Embryonic facial prominence (tissue), 1 donor: ENCODE data around the gene CPN2.

Source experiments
- DNase-seq: peaks from one replicate; pipeline ENCODE4 v3.0.0-alpha.2; 2016; ENCODE audit errors: extremely low spot score

Gene CPN2, protein sequence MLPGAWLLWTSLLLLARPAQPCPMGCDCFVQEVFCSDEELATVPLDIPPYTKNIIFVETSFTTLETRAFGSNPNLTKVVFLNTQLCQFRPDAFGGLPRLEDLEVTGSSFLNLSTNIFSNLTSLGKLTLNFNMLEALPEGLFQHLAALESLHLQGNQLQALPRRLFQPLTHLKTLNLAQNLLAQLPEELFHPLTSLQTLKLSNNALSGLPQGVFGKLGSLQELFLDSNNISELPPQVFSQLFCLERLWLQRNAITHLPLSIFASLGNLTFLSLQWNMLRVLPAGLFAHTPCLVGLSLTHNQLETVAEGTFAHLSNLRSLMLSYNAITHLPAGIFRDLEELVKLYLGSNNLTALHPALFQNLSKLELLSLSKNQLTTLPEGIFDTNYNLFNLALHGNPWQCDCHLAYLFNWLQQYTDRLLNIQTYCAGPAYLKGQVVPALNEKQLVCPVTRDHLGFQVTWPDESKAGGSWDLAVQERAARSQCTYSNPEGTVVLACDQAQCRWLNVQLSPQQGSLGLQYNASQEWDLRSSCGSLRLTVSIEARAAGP

DNA sequence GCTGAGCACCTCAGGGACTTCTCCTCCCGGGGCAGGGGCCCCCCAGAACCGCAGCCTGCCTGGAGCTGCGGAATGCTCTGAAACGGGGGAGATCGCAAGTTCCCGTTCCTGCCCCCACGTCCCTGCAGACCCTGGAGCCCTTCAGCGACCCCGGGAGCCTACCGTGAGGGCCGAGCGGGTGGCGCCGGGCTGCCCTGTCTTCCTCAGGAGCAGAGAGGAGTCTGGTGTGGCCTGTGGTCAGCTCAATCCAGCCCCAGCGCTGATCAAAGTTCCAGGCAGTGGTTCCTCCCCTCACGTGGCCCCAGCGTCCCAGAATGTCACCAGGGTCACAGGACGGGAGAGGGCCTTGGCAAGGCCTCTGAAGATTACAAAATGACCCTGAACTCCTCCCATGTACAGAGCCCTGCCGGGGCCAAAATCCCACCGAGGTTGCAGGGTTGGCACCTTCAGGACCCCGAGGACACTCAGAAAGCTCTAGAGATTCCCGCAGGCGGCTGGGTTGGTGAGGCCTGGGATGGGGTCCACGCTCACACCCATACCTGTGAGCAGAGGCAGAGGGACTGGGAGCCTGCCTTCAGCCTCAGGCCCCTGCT, at the start of gene CPN2:
TSS of gene CPN2 (minus strand) at position 249 of the 593 bp plus-strand sequence. CDS start 8,626 bp downstream, outside the sequence.
- DNase-seq = no peak

DNA sequence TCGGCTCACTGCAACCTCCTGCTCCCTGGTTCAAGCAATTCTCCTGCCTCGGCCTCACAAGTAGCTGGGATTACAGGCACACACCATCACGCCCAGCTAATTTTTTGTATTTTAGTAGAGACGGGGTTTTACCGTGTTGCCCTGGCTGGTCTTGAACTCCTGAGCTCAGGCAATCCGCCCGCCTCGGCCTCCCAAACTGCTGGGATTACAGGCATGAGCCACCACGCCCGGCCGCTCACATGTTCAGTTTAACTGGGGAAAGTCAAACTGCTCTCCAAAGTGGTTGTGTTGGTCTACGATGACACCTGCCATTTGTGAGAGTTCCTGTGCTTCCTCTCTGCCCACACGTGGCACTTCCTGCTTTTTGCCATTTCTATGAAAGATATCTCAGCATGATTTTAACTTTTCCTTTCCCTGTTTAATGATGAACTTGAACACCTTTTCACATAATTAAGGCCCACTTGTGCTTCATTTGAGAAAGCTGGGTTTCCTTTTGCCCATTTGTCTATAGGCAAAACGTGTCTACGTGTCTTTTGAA, 48.8 kb upstream of the CPN2 start:
- DNase-seq = no peak

DNA sequence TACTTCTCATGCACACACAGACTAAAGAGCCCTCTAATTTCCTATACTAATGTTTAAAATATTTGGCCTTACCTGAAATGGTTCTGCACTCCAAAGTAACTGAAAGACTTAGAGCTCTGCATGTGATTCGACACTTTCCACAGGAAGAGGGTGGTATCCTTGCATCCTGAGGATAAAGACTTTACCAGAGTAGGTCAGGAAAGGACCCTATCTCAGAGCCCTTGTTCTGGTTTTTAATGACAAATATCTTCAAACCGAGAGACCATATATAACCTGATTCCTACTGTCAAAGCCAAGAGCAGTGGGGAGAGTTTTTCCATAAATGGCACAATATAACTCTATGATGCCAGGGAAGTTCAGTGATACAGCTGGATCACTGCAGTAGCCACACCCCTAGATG, 48.0 kb upstream of the CPN2 start, which contains the start of gene GP5:
TSS of gene GP5 (minus strand) at position 101 of the 400 bp plus-strand sequence. CDS start 984 bp downstream, outside the sequence.
- no peak for DNase-seq

DNA sequence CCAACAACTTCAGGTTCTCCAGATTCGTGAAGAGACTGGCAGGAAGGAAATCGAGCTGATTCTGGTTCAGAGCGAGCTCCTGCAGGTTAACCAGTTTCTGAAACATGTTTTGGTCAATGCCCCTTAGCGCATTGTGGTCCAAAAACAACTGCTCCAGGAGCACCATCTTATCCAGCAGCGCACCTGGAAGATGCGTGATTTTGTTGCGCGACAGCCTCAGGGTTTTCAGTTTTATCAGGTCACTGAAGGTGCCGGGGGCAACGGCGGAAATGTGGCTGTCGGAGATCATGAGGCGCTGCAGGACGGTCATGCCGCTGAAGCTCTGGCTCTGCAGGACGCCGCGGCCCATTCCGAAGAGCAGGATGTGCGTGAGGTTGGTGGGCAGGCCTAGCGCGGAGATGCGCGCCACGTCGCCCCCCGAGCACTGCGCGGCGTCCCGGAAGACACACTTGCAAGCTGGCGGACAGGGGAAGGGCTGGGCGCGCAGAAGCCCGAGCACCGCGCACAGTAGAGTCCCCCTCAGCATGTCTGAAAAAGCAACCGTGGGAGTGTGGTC, 46.7 kb upstream of the CPN2 start:
- DNase-seq = no peak

DNA sequence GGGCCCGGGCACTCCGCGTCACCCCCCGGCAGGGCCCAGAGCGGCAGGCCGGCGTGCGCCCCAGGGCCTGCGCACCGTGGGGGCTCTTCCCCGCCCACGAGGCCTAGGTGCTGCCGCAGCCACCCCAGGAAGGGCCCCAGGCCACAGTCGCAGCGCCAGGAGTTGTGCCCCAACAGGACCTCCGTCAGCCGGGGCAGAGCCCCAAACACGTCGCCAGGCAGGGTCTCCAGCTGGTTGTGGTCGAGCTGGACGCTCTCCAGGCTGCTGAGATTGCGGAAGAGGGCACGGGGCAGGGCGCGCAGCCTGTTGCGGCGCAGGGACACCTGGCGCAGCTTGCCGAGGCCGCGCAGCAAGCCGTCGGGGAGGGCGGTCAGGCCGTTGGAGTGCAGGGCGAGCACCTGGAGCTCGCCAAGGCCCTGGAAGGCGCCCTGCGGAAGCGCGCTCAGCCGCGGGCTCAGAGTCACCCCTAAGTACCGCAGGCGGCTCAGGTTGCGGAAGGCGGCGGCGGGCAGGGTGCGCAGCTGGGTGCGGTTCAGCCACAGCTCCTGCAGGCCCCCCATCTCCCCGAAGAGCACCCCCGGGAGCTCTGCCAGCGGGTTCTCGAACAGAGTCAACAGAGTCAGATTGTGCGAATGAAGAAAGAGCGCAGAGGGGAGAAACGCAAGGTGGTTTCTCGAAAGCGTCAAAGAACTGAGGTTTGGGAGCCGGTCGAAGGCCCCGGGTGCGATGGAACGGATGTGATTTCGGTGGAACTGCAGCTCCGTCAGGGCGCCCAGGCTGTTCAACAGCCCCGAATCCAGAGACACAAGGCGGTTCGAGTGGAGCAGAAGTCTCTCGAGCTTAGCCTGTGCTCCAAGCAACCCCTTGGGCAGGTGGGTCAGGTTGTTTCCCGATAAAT, 46.0 kb upstream of the CPN2 start:
- DNase-seq = no peak

DNA sequence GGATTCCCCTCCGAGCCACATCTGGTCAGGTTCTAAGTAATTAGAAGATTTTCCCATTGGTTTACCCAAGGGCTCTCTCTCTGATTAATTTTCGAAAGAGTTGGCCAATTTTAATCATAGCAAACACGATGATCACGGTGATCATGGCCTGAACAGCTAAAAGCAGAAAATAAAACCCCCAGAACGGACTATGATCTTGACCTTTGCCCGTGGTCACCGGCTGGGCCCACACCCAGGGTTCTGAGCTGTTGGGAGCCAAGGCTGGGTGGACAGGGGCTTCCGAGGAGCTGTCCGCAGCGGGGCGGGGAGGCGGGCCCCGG, 45.4 kb upstream of the CPN2 start:
- DNase-seq = no peak

DNA sequence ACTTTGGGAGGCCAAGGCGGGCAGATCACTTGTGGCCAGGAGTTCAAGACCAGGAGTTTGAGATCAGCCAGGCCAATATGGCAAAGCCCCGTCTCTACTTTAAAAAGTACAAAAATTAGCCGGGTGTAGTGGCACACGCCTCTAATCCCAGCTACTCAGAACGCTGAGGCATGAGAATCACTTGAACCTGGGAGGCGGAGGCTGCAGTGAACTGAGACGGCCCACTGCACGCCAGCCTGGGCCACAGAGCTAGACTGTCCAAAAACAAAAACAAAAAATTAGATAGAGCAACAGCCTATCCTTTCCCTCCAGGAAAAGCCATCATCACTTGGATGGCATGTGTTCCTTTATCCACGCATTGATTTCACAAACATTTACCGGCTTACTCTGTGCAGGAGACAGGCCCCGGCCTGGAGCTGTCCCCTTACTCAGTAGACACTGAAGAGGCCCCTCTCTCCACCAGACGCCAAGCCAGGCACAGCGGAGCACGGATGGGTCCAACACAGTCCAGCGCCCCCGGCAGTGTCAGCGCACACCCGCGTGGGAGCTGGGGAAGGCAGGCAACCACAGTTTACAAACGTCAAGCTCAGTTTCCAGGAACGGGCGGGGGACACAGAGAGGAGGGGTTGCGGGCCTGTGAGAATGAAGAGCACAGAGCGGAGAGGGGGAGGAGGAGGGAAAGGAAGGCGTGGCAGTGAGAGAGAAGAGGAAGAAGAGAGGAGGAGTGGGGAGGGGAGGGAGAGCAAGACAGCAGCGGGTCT, 44.8 kb upstream of the CPN2 start:
- DNase-seq = peak; percentile 47

DNA sequence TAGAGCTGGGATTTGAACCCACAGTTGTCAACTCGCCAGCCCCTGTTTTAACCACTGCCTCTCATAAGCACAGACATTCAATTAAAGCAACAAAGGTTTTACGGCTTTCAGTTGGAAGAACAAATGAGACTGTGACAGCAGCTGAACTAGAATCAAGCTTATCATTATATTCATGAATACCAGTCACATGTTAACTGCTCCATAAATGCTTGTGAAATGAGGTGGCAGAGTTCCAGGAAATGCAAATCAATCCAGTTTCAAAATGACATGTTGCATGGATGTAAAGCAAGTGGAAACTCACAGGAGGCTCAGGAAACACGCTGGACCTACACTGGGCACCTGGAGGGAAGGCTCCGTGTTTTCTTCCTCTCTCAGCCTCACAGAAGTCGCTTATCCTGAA, 44.1 kb upstream of the CPN2 start:
- no peak for DNase-seq

DNA sequence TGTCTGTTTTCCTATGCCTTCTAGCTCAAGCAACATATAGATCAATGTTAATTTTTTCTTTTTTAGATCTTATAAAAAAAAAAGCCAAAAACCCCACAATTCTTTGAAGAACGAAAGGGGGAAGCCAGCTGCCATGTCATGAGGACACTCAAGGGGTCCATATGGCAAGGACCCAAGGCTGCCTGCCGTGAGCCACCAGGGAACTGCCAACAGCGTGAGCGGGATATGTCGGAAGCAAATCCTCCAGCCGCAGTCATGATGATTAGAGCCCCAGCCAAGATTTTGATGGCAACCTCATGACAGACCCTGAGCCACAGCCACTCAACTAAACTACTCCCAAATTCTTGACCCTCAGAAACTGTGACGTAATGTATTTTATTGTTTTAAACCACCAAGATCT, 41.4 kb upstream of the CPN2 start:
- no peak for DNase-seq

DNA sequence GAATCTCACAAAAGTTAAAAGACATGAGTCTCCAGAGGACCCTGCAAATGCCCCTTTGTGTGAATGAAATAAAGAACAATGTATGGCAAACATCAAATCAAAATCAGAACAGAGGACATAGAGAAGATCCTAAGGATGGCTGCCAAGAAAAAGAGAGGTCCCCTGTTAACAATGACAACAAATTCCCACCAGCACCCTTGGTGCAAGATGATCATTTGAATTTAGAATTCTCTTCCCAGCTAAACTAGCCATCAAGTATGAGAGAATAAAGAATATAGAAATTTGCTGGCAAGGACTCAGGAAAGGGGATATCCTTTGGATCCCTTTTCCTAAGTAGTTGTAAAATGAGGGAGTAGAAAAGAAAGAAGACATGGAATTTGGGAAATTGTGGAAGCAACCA, 39.7 kb upstream of the CPN2 start:
- DNase-seq = no peak

DNA sequence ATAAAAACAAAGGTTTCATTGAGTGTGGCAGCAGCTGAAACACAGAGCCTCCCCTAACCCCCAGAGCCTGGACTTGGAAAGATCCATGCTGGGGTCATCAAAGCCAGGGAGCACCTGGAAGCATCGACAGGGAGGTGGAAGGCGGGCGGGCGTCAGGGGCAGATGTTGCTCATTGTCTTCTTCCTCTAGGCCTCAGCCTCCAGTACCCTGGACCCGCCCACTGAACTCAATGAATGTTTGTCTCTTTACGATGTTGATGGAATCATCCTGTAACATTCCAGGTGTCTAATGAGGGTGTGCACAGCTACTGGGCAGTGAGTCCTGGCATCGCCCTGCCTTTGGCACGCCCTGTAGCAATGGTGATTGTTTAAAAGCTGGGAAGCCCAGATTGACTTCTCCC, 38.1 kb upstream of the CPN2 start:
- no peak for DNase-seq

DNA sequence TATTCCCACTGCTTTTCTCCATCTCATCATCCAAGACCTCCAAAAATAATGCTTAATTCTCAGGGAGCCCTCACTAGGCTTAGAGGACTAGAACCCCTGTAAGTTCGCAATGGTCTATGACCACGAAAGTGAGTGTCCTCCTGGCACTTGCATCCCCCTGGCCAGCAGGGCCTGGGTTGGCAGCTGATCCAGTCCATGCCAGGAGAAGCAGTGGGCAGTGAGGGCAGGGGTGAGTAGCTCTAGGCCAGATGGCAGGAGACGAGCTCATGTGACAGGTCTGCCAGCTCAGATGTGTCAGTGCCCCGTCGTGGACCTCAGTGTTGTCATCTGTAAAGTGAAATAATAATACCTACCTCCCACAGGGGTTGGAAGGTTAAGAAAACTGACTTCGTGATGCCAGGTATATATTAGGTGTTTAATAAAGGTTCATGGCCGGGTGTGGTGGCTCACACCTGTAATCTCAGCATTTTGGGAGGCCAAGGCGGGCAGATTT, 36.8 kb upstream of the CPN2 start:
- DNase-seq = no peak

DNA sequence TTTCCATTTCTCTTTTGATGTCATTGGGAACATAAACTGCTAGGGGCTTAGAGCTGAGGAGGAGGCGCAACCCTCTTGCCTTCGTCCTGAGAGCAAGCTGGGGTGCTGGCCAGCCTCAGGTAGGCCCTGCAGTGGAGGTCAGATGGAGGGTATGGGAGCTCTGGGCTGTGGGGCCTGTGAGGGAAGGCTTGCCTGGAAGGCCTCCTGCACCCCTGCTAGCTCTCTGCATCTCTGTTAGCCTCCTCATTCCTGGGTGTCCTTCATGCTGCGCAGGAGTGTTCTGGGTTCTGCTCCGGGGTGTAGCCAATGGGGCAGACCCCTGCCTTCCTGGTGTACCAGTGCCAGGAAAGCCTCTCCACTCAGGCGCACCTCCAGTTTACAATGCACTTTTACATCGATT, 36.1 kb upstream of the CPN2 start:
- no peak for DNase-seq

DNA sequence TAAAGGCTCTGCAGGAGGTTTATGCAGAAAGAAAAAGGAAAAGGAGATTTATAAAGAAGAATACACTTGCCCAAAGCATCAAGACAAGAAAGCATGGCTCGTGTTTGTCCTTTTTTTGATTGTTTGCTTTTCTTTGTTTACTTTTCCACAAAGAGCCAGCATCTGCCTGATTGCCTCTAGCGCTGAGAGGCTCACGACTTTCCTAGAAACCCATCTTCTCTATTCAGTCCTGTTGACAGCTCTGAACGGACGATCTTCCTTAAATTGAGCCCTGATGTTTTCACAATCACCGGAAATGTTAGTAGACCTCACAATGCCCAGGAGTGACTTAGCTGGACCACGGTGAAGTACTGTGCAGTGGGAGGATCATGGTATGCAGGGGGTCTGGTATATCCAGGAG, 35.5 kb upstream of the CPN2 start:
- no peak for DNase-seq

DNA sequence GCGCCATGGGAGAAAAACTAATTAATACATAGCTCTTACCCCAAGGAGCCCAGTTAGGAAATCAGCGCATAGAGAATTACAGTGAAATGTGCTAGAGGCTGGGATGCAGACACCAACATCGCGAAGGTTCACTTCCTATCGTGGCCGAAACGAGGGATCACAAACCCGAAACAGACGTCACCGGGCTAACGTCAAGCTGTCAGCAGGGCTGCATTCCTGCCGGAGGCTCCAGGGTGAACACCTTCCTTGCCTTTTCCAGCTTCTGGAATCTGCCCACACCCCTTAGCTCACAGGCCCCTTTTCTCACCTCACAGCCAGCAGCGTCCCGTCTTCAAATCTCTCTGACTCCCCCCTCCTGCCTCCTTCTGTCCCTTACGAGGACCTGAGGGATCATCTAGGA, 34.9 kb upstream of the CPN2 start:
- no peak for DNase-seq

DNA sequence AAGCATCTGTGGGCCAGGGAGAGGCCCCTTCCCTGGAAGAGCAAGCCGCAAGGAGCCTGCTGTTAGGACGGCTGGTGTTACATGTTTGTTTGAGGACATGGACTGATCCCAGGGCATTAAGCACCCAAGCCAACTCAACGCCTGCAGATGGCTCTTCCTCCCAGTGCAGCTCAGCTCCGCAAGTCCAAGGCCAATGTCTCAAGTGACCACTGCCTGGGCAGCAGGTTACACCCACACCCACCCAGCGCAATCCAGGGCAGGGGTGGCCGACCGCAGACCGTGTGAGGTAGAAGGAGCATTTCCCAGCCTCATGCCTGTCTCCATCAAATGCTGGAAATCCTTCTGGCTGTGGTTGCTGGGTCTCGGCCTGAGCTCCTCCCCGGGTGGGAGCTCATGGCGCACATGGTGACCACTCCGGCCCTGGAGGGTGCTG, 33.5 kb upstream of the CPN2 start:
- DNase-seq = no peak

DNA sequence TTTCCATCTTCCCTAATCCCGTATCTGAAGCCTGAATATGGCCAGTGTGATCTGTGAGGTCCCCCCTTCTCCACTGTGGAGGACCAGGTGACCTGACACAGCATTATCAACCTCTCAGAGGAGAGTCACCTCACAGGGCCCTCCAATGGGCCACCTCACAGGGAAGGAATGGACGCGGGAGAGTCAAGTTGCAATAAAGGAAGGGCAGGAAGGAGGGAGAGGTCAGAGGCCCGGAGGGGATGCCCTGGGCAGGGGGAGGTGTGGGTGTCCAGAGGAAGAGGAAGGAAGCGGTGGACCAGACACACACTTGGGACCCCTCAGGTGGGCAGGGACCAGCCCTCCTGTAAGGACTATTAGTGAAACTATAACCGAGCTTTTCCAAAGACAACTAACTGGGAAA, 33.0 kb upstream of the CPN2 start:
- no peak for DNase-seq

DNA sequence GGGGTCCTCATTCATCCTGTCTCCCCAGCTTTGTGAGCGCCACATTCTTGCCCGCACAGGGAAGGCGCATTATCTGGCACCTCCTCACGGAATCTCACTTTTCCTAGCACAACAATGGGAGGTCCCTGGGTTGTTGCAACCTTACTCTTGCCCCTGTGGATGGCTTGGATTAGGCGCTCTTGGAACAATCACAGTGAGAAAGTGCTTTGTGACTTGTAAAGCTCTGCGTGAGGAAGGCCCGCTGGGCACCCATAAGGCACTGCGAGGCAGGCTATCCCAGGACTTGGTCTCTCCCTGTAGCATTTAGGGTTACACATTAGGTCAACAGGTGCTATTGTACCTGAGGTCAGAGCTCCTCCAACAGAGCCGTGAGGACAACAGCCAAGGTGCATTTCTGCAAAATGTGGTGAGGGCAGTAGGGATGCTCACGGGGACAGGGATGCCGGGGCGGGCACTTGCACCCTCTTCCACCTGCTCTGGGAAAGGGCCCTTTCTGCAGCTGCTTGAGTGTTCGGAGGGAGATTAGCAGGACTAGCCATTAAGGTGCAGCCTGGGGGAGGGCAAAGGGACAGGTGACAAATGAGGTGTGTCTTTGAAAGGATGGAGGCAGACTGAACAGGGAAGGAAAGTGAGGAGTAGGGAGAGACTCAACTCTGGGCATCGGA, 32.3 kb upstream of the CPN2 start:
- DNase-seq = no peak

DNA sequence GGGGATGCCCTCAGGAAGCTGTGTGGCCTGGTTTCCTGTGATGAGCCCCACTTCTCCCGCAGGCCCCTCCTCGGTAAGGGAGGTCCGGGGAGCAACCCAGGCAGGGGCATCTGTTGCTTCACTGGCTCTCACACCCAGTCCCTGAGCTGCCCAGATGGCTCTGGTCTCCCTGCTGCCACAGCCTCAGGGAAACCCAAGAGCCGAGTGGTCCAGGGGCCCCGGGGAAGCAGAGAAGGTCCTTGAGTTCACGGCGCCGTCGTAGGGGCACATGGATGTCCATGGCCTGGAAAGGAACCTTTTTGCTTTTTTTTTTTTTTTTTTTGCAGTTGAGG, 31.7 kb upstream of the CPN2 start:
- DNase-seq = no peak

DNA sequence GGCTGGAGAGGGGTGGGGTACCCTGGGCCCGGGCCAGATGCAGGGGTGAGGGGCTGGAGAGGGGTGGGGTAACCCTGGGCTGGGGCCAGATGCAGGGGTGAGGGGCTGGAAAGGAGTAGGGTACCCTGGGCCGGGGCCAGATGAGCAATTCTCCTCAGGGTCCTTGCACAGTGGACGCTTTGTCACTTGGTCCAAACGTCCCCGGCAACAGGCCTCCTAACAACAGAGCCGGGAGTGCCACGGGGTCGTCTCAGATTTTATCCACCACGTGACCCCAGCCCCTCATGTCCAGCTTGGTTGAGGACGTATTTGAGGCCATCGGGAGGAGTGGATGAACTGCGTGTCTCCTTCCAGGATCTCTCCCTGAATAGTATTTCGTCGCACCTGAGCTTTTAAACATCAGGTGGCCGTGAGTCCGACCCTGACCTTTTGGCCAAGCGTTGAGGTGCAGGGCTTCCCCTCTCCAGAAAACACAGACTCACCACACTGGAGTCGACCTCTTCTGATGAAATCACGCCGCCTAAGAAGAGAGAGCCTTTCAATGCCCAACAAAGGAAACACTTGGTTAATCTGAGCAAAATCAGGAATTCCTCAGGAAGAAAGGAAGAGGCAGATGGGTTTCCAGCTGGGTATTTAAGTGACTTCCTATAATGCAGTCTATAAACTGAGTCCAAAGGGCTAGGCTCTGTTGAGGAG, 31.2 kb upstream of the CPN2 start:
- no peak for DNase-seq
